GM12878 (cell line): ENCODE data around the gene ENTPD3. TPM values are rescaled to one million over a fixed set of nuclear protein-coding genes. Genes with fewer than 3 reads are reported as not detected.

ENCODE experiments used
- ATAC-seq: fragments of 200-7000 bp; cut with Tn5 transposase; 3 replicates; pipeline ENCODE4 v1.9.1; 2020; ENCODE audit warnings: mild to moderate bottlenecking, moderate library complexity
- BruUV-seq: library from RNA; stranded (reverse); fragments of 400-500 nt; replicated peaks from 2 replicates; lab custom pipeline; 2021; lab: Mats Ljungman, UMichigan
- CTCF ChIA-PET: fragments of 300-600 bp; sonication (Branson Sonifier 250); formaldehyde crosslinking; extraction: SDS; loops from one replicate; lab custom pipeline; 2021; ENCODE audit warnings: inconsistent platforms; lab: Yijun Ruan, JAX
- POLR2A ChIA-PET: fragments of 350-600 bp; formaldehyde crosslinking; extraction: SDS; loops from one replicate; lab custom pipeline; 2021; ENCODE audit warnings: inconsistent platforms; lab: Charles Lee
- RAD21 ChIA-PET: fragments of 300-600 bp; sonication (Branson Sonifier 250); formaldehyde crosslinking; loops from one replicate; lab custom pipeline; 2023; ENCODE audit warnings: antibody characterized with exemption; ENCODE audit not compliant: unreplicated experiment; lab: Charles Lee
- SMC1A ChIA-PET: fragments of 300-600 bp; sonication (Branson Sonifier 250); formaldehyde crosslinking; loops from one replicate; lab custom pipeline; 2023; ENCODE audit not compliant: unreplicated experiment, uncharacterized antibody; lab: Charles Lee
- DNase-seq: peaks from one replicate; pipeline ENCODE4 v3.0.0-alpha.2; 2011; ENCODE audit warnings: low read depth, low spot score
- FAIRE-seq: peaks from 3 replicates; lab custom pipeline; 2011; peaks lifted over from hg19 to GRCh38; lab: Jason Lieb, UNC
- H2AFZ ChIP-seq: 2 replicates; pipeline ENCODE4 v1.6.0; 2011; ENCODE audit warnings: low read depth, low read length, control low read depth; ENCODE audit not compliant: control insufficient read depth
- H3K27ac ChIP-seq: 2 replicates; pipeline ENCODE4 v1.5.1; 2011; ENCODE audit warnings: control low read depth; ENCODE audit not compliant: control insufficient read depth, insufficient read depth
- H3K27me3 ChIP-seq, 2 experiments: replicated peaks in 1 of 2; 2 replicates each; pipeline versions ENCODE4 v1.6.0 to v1.6.1; 2011; ENCODE audit warnings: low read length in 1 of 2; ENCODE audit not compliant: control insufficient read depth in 2 of 2, insufficient read depth in 2 of 2
- H3K36me3 ChIP-seq, 2 experiments: 2 replicates each; pipeline ENCODE4 v1.5.1; 2011; ENCODE audit warnings: low read length in 1 of 2; ENCODE audit not compliant: control insufficient read depth in 2 of 2, insufficient read depth in 2 of 2
- H3K4me1 ChIP-seq: 2 replicates; pipeline ENCODE4 v1.6.1; 2011; ENCODE audit warnings: mild to moderate bottlenecking, low read length, moderate library complexity, mixed read lengths; ENCODE audit not compliant: control insufficient read depth, insufficient read depth
- H3K4me2 ChIP-seq: 2 replicates; pipeline ENCODE4 v1.6.0; 2011; ENCODE audit warnings: control low read depth; ENCODE audit not compliant: control insufficient read depth, insufficient read depth
- H3K4me3 ChIP-seq: fragments of 200-600 bp; sonication (generic); 2 replicates; pipeline ENCODE4 v1.5.1; 2016
- H3K79me2 ChIP-seq: 2 replicates; pipeline ENCODE4 v1.6.0; 2011; ENCODE audit warnings: low read length; ENCODE audit not compliant: control insufficient read depth, insufficient read depth
- H3K9ac ChIP-seq: 2 replicates; pipeline ENCODE4 v1.8.0; 2011; ENCODE audit warnings: low read length, control low read depth, mixed read lengths; ENCODE audit not compliant: control insufficient read depth, insufficient read depth
- H3K9me3 ChIP-seq: replicated peaks from 3 replicates; pipeline ENCODE4 v1.5.1; 2011; ENCODE audit warnings: mild to moderate bottlenecking, low read length; ENCODE audit not compliant: control insufficient read depth, insufficient read depth
- H4K20me1 ChIP-seq: 2 replicates; pipeline ENCODE4 v1.6.0; 2011; ENCODE audit not compliant: control insufficient read depth, insufficient read depth
- BRCA1 ChIP-seq: IDR thresholded peaks from 2 replicates; pipeline ENCODE4 v1.6.1; 2011; ENCODE audit warnings: low read depth, low read length, improper control_type of control experiment
- PAX8 ChIP-seq: fragments of 450-650 bp; IDR thresholded peaks from 2 replicates; pipeline ENCODE4 v1.6.1; 2017; ENCODE audit warnings: mild to moderate bottlenecking, moderate library complexity
- POLR2AphosphoS5 ChIP-seq: IDR thresholded peaks from 2 replicates; pipeline ENCODE4 v1.6.1; 2011; ENCODE audit warnings: mild to moderate bottlenecking, low read length, inconsistent platforms
- SUZ12 ChIP-seq: fragments of 200-600 bp; sonication (generic); IDR thresholded peaks from one replicate; pipeline ENCODE4 v1.6.1; 2018; ENCODE audit warnings: antibody characterized with exemption, mild to moderate bottlenecking; ENCODE audit not compliant: unreplicated experiment
- WGBS: methylation state at CpG from one replicate; pipeline ENCODE4 v1.1.6; 2016; ENCODE audit warnings: low lambda C conversion rate; ENCODE audit not compliant: insufficient replicate concordance, insufficient coverage; ENCODE audit errors: missing lambda C conversion rate; 5-methylcytosine and 5-hydroxymethylcytosine counted together
- in situ Hi-C: fragments of 300-500 bp; cut with MboI; formaldehyde crosslinking; loops from 9 replicates; pipeline ENCODE4 v1.14.3; 2018; ENCODE audit warnings: mixed read lengths
- intact Hi-C: fragments of 100-400 bp; cut with micrococcal nuclease; formaldehyde crosslinking; loops from one replicate; pipeline ENCODE4 v1.14.2; 2022; ENCODE audit not compliant: unreplicated experiment
- polyA plus RNA-seq, 11 experiments: library from polyadenylated mRNA; depleted of rRNA in 4 of 11; unstranded in 6 of 11; stranded (reverse) in 5 of 11; fragments of >200 nt; fragmentation: Nextera tagmentation in 4 of 11; fragmentation: Illumina TruSeq in 1 of 11; extraction: Ambion mirVana in 4 of 11; extraction: Trizol in 1 of 11; gene quantifications; 1 replicate in 1 of 11; 2 replicates in 10 of 11; pipeline versions ENCODE4 v1.2.1 to v1.2.3, GENCODE V29; 2011 to 2016; ENCODE audit warnings: inconsistent platforms in 2 of 11, missing spikeins in 2 of 11, low read depth in 1 of 11
- total RNA-seq, 4 experiments: library from RNA; depleted of rRNA in 3 of 4; stranded (reverse); fragments of >200 nt in 3 of 4; fragmentation: Illumina TruSeq in 1 of 4; extraction: Trizol in 1 of 4; gene quantifications; 2 replicates each; pipeline versions ENCODE4 v1.2.1 to v1.2.3, GENCODE V29; 2013 to 2021
- TF ChIP-seq, protein P1 (sequence below): fragments of 450-650 bp; IDR thresholded peaks from 2 replicates; pipeline ENCODE4 v1.6.1; 2017; ENCODE audit warnings: mild to moderate bottlenecking, low read depth, inconsistent platforms; ENCODE audit not compliant: poor library complexity, severe bottlenecking

The ENTPD3 gene
- total and polyA plus RNA-seq, 10 of the 15 experiments (the other 5 are each of a cell fraction or from before 2014, with no cell fraction given), result 0.03 TPM; not detected in 9

DNA sequence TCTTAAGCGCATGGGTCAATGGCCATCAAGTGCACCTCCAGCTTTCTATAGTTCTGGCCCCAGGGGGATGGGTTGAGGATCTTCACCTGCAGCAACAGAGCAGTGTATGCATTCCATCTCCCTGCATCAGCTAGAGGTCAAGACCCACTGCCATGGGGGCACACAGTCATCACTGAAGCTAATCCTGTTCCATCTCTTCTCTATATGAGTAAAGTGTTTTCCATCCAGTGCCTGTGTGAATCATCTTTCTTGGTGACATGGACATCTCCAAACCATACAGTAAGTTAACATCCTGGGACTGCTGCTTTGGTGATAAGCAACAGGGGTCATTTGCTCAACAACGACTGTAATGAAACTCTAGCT is 4.4 kb upstream of the ENTPD3 start:
- Histone ChIP-seq H3K9me3 (no peaks in the 10 kb centered on the region), H3K79me2 (no peaks in the 10 kb centered on the region), H3K4me3 (no peak overlapping the region), H3K27ac (no peak overlapping the region), H3K36me3 (no peaks in the 10 kb centered on the region), H3K4me1 (no peaks in the 10 kb centered on the region), H3K9ac (no peak overlapping the region), H4K20me1 (no peaks in the 10 kb centered on the region), H3K4me2 (no peak overlapping the region), H3K27me3 (peaks cover 3 to 11% of the 10 kb centered on the region in 2 experiments; a peak in 3 of 4 replicates)
- ATAC-seq (no peak), FAIRE-seq (no peak)
- POLR2A ChIA-PET, result no interaction called here
- SMC1A ChIA-PET, result no interaction called here
- RAD21 ChIA-PET, result no interaction called here
- CTCF ChIA-PET, result no interaction called here
- in situ Hi-C loops, result no loop called here
- WGBS, result 67% methylated on average over 2 of the region's 2 CpGs
- no peak for TF ChIP-seq SUZ12
- TF ChIP-seq, protein P1, sequence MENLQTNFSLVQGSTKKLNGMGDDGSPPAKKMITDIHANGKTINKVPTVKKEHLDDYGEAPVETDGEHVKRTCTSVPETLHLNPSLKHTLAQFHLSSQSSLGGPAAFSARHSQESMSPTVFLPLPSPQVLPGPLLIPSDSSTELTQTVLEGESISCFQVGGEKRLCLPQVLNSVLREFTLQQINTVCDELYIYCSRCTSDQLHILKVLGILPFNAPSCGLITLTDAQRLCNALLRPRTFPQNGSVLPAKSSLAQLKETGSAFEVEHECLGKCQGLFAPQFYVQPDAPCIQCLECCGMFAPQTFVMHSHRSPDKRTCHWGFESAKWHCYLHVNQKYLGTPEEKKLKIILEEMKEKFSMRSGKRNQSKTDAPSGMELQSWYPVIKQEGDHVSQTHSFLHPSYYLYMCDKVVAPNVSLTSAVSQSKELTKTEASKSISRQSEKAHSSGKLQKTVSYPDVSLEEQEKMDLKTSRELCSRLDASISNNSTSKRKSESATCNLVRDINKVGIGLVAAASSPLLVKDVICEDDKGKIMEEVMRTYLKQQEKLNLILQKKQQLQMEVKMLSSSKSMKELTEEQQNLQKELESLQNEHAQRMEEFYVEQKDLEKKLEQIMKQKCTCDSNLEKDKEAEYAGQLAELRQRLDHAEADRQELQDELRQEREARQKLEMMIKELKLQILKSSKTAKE, result no peak
- TF ChIP-seq, all 136 proteins: peak for 0
- DNase-seq, result no peak
- no TSS peak for BruUV-seq
- intact Hi-C loops, result no loop called here
- no peak overlapping the region for H2AFZ ChIP-seq

DNA sequence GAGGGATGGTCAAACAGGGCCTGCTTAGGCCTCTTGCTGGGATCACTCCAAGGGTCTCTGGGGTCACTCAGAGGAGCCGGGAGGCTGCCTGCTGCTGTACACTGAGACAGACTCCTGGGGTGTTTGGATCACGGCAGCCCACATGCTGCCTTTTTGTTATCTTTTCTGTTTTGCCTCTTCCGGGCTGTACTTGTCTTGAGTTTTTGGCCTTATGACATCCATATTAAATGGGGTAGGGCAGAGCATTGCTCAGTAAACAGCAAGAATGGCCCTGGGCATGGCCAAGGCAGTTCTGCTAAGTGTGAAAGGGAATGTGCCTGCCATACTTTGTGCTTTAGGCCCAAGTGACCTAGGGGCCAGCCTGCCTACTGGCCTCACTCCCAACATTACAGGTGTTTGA is 771 bp upstream of the ENTPD3 start:
- Histone ChIP-seq H4K20me1 (no peaks in the 10 kb centered on the region), H2AFZ (no peak overlapping the region), H3K4me2 (no peak overlapping the region), H3K9ac (no peak overlapping the region), H3K36me3 (no peaks in the 10 kb centered on the region), H3K4me1 (no peaks in the 10 kb centered on the region), H3K9me3 (no peaks in the 10 kb centered on the region), H3K4me3 (no peak overlapping the region), H3K27ac (no peak overlapping the region), H3K79me2 (no peaks in the 10 kb centered on the region), H3K27me3 (peaks cover 3 to 18% of the 10 kb centered on the region in 2 experiments)
- no peak for ATAC-seq
- no TSS peak for BruUV-seq
- no peak for DNase-seq
- in situ Hi-C loops (no loop called here), intact Hi-C loops (no loop called here)
- WGBS, result 64% methylated on average over 3 of the region's 3 CpGs
- TF ChIP-seq BRCA1 (no peak), PAX8 (no peak), POLR2AphosphoS5 (no peak)
- RAD21 ChIA-PET, result no interaction called here
- SMC1A ChIA-PET, result no interaction called here
- POLR2A ChIA-PET, result no interaction called here
- CTCF ChIA-PET, result interaction anchor here (0.9 kb wide), 1 partner anchor 196 kb away, joined by 3 read pairs; no protein-coding TSS in a partner anchor
- no peak for FAIRE-seq
